Measurements from ENCODE around the gene IL21. TPM values are rescaled to one million over a fixed set of nuclear protein-coding genes. Genes with fewer than 3 reads are reported as not detected.

Gene IL21
- total and polyA plus RNA-seq, 2 of the 13 experiments (the other 11 are each of a cell fraction or from before 2014, with no cell fraction given) = not detected

- Histone ChIP-seq H2AFZ (ENCODE audit: low read length) (no peak overlapping the region), H3K4me2 (ENCODE audit: low read depth, low read length) (no peak overlapping the region), H3K27me3 (ENCODE audit: control insufficient read depth in 1 of 2, insufficient read depth in 2 of 2, low read length in 2 of 2) (peaks cover 0 to 8% of the 10 kb centered on the region in 2 experiments; a peak in 2 of 5 replicates), H4K20me1 (ENCODE audit: insufficient read depth, low read length) (no peaks in the 10 kb centered on the region), H3K36me3 (replicated peaks in 1 of 2; ENCODE audit: control insufficient read depth in 1 of 2, insufficient read depth in 2 of 2, low read length in 2 of 2) (no peaks in the 10 kb centered on the region), H3K4me1 (ENCODE audit: insufficient read depth, low read length) (no peaks in the 10 kb centered on the region), H3K79me2 (ENCODE audit: insufficient read depth, low read length) (no peaks in the 10 kb centered on the region), H3K27ac (ENCODE audit: extremely low read length, insufficient read depth, low read length) (no peak overlapping the region), H3K9me3 (ENCODE audit: low read length) (no peaks in the 10 kb centered on the region), H3K9ac (ENCODE audit: insufficient read depth, low read depth, low read length) (no peak overlapping the region), H3K4me3 (replicated peaks in 1 of 3; ENCODE audit: insufficient read depth in 1 of 3, low read depth in 2 of 3, low read length in 3 of 3) (no peak overlapping the region)
- in situ Hi-C loops (cut with HindIII; ENCODE audit: extremely low pct_ligation_motif_present, low pct_unique_long_range_greater_than_20kb) = no loop called here
- ChIA-PET CTCF (ENCODE audit: low intra/inter-chr PET ratio, low total read pairs) (no interaction called here), POLR2A (no interaction called here)
- BruUV-seq (replicated peaks) = no TSS peak
- 31% methylated on average over 9 of the region's 9 CpGs for WGBS (ENCODE audit: low lambda C conversion rate)
- no peak for TF ChIP-seq MED8 (CRISPR knock-in tag; IDR thresholded peaks at IDR 0.05; ENCODE audit: insufficient replicate concordance)
- TF ChIP-seq JUN (CRISPR knock-in tag; IDR thresholded peaks at IDR 0.05) = no peak
- DNase-seq (ENCODE audit: low spot score) (no peak), ATAC-seq (no peak), FAIRE-seq (no peak)
- intact Hi-C loops (cut with micrococcal nuclease; ENCODE audit: unreplicated experiment) = no loop called here
Measured at GRCh38 chr4:122663814-122664610, 43.1 kb upstream of the IL21 start.

GRCh38 chr4:122663291-122663690, 42.4 kb upstream of the IL21 start:
- WGBS (ENCODE audit: low lambda C conversion rate) = 3% methylated on average over 1 of the region's 1 CpG
- in situ Hi-C loops (cut with HindIII; ENCODE audit: extremely low pct_ligation_motif_present, low pct_unique_long_range_greater_than_20kb) = no loop called here
- POLR2A ChIA-PET = no interaction called here

More at GRCh38 chr4:122663291-122663690, 42.4 kb upstream of the IL21 start:
- no peak for FAIRE-seq
- Histone ChIP-seq H2AFZ (ENCODE audit: low read length) (no peak overlapping the region), H3K27me3 (ENCODE audit: control insufficient read depth in 1 of 2, insufficient read depth in 2 of 2, low read length in 2 of 2) (peaks cover 0 to 2% of the 10 kb centered on the region in 2 experiments; a peak in 1 of 5 replicates), H3K9ac (ENCODE audit: insufficient read depth, low read depth, low read length) (no peak overlapping the region), H3K79me2 (ENCODE audit: insufficient read depth, low read length) (no peaks in the 10 kb centered on the region), H3K9me3 (ENCODE audit: low read length) (no peaks in the 10 kb centered on the region), H3K4me3 (replicated peaks in 1 of 3; ENCODE audit: insufficient read depth in 1 of 3, low read depth in 2 of 3, low read length in 3 of 3) (no peak overlapping the region), H4K20me1 (ENCODE audit: insufficient read depth, low read length) (no peaks in the 10 kb centered on the region), H3K27ac (ENCODE audit: extremely low read length, insufficient read depth, low read length) (no peak overlapping the region), H3K36me3 (replicated peaks in 1 of 2; ENCODE audit: control insufficient read depth in 1 of 2, insufficient read depth in 2 of 2, low read length in 2 of 2) (no peaks in the 10 kb centered on the region), H3K4me1 (ENCODE audit: insufficient read depth, low read length) (no peaks in the 10 kb centered on the region), H3K4me2 (ENCODE audit: low read depth, low read length) (no peak overlapping the region)
- no peak for DNase-seq (ENCODE audit: low spot score)
- ATAC-seq = no peak
- TF ChIP-seq SUZ12 (IDR thresholded peaks at IDR 0.05; ENCODE audit: low read depth, low read length) (no peak), ZNF501 (CRISPR knock-in tag; IDR thresholded peaks at IDR 0.05) (no peak), SPEN (CRISPR knock-in tag; IDR thresholded peaks at IDR 0.05; ENCODE audit: low read depth) (no peak), TOE1 (CRISPR knock-in tag; IDR thresholded peaks at IDR 0.05) (no peak), U2AF2 (IDR thresholded peaks at IDR 0.05; ENCODE audit: low read depth, low read length) (no peak), POGZ (CRISPR knock-in tag; IDR thresholded peaks at IDR 0.05) (no peak), FOSL2 (CRISPR knock-in tag; IDR thresholded peaks at IDR 0.05) (no peak), NPAS2 (CRISPR knock-in tag; IDR thresholded peaks at IDR 0.05; ENCODE audit: borderline replicate concordance) (no peak), ZNF619 (CRISPR knock-in tag; IDR thresholded peaks at IDR 0.05) (no peak), HDAC1 (CRISPR knock-in tag; IDR thresholded peaks at IDR 0.05) (no peak)
- CTCF ChIA-PET (ENCODE audit: low intra/inter-chr PET ratio, low total read pairs) = no interaction called here
- intact Hi-C loops (cut with micrococcal nuclease; ENCODE audit: unreplicated experiment) = no loop called here
- no TSS peak for BruUV-seq (replicated peaks)
